ENCODE measurements around the gene MARCO. TPM values are rescaled to one million over a fixed set of nuclear protein-coding genes. Genes with fewer than 3 reads are reported as not detected.
"Not testable (repeated sequence)": the region's sequence is repeated elsewhere in the genome, so short reads cannot be mapped to it uniquely, and the experiment has no call there.

The MARCO gene
- total RNA-seq, 3 donors from 2014 or later, result 0.22 to 0.56 TPM; not detected in 1

DNA sequence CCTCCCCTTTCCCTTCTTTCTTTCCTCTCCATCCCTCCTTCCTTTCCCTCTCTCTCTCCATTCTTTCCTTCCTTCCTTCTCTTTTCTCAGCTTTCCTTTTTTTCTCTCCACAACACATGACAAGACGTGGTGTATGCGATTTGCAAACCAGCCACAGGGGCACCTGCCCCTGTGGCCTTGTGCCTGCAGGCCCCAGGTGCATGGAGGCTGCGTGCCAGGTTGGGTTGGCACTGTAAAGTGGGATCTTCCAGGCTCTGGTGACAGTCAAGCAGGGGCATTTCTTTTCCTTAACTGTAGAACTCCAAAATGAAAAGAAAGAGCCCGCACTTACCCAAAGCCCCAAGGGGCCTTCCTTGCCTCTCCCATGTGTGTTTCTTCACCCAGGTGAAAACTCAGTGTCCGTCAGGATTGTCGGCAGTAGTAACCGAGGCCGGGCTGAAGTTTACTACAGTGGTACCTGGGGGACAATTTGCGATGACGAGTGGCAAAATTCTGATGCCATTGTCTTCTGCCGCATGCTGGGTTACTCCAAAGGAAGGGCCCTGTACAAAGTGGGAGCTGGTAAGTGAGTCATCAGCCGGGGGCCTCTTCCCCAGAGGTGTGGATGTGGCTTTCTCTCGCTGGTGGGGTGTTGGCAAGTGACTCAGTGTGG is 50.9 kb downstream of the MARCO start:
- Mint-ChIP-seq H3K27me3 (ENCODE audit: low read depth) (peaks cover 2% of the 10 kb centered on the region), H3K36me3 (ENCODE audit: insufficient read depth) (no peaks in the 10 kb centered on the region), H3K4me3 (no peak overlapping the region), H3K9me3 (no peaks in the 10 kb centered on the region), H3K4me1 (ENCODE audit: low read depth) (peaks cover 4% of the 10 kb centered on the region)
- no peak for DNase-seq
- peak; percentile 67 to 75 for ATAC-seq

DNA sequence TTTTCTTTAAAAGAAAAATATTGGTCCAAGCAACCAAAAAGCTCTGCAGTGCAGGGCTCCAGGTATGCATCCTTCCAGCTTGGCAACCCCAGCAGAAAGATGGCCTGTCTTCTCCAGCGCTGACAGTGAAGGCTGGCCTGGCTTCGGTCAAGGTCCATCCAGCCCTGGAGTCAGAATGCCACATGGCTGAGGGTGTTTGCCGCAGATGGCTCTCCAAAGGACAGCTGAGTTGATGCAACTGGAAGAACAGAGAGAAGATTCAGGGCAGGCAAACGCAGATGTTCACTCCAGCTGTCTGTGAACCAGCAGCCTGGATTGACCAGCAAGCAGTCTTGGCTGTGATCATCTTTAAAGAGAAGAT is 51.4 kb downstream of the MARCO start:
- H3K4me3 Mint-ChIP-seq, result no peak overlapping the region
- peaks cover 2% of the 10 kb centered on the region for H3K27me3 Mint-ChIP-seq (ENCODE audit: low read depth)
- no peaks in the 10 kb centered on the region for H3K9me3 Mint-ChIP-seq
- ATAC-seq, result no peak
- H3K4me1 Mint-ChIP-seq (ENCODE audit: low read depth), result peaks cover 4% of the 10 kb centered on the region
- no peaks in the 10 kb centered on the region for H3K36me3 Mint-ChIP-seq (ENCODE audit: insufficient read depth)
- no peak for DNase-seq

- DNase-seq (no peak), ATAC-seq (no peak)
- Mint-ChIP-seq H3K36me3 (ENCODE audit: insufficient read depth) (no peaks in the 10 kb centered on the region), H3K4me1 (ENCODE audit: low read depth) (peaks cover 4% of the 10 kb centered on the region), H3K9me3 (no peaks in the 10 kb centered on the region), H3K4me3 (no peak overlapping the region), H3K27me3 (ENCODE audit: low read depth) (no peaks in the 10 kb centered on the region)
Measured at GRCh38 chr2:118994172-118994700, 52.2 kb downstream of the MARCO start.

DNA sequence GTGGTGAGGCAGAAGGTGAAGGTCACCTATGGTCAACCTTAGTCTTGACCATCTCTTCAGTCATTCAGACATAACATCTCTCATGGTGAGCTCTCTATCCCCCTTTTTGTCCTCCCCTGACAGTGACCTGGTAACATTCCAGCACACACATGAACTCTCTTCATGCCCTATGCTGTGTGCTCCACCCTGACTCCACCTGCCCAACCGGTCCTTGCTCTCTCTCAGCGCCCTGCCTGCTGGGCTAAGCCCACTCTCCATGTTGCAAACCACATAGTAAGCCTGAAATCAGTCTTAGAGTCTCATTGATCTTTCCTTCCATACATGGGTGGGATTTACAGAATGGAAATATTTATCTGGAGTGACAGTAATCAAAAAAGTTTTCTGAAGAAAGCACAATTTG is 52.8 kb downstream of the MARCO start:
- peaks cover 4% of the 10 kb centered on the region for H3K4me1 Mint-ChIP-seq (ENCODE audit: low read depth)
- H3K36me3 Mint-ChIP-seq (ENCODE audit: insufficient read depth), result no peaks in the 10 kb centered on the region
- no peak for ATAC-seq
- H3K4me3 Mint-ChIP-seq, result no peak overlapping the region
- no peaks in the 10 kb centered on the region for H3K9me3 Mint-ChIP-seq
- no peak for DNase-seq
- H3K27me3 Mint-ChIP-seq (ENCODE audit: low read depth), result no peaks in the 10 kb centered on the region

GRCh38 chr2:119003856-119004255 is 61.9 kb downstream of the MARCO start:
- H3K4me3 Mint-ChIP-seq; DNase-seq; H3K27me3 Mint-ChIP-seq (ENCODE audit: low read depth); H3K36me3 Mint-ChIP-seq (ENCODE audit: insufficient read depth); H3K4me1 Mint-ChIP-seq (ENCODE audit: low read depth); ATAC-seq; H3K9me3 Mint-ChIP-seq: not testable (repeated sequence)

DNA sequence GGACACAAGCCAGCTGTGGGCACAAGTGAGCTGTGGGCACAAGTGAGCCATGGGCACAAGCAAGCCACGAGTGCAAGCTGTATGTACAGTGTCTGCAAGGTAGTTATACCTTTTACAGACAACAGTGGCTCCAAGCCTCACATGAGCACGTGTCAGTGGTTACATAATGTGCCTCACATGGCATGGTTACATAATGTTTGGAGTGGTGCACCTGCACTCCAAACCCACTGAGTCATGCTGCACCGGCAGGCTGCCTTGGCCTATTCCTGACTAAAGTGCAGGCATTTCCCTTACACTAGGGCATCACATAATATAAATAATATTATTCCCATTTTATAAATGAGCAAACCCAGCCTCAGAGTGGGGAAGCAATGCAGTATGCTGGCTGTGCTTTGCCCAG is 62.6 kb downstream of the MARCO start:
- ATAC-seq, result no peak
- H3K36me3 Mint-ChIP-seq (ENCODE audit: insufficient read depth), result no peaks in the 10 kb centered on the region

GRCh38 chr2:119005051-119005450 is 63.1 kb downstream of the MARCO start:
- peaks cover 10% of the 10 kb centered on the region for H3K27me3 Mint-ChIP-seq (ENCODE audit: low read depth)
- no peaks in the 10 kb centered on the region for H3K4me1 Mint-ChIP-seq (ENCODE audit: low read depth)
- DNase-seq, result no peak
- H3K9me3 Mint-ChIP-seq, result peaks cover 3% of the 10 kb centered on the region
- no peaks in the 10 kb centered on the region for H3K36me3 Mint-ChIP-seq (ENCODE audit: insufficient read depth)
- no peak for ATAC-seq
- no peak overlapping the region for H3K4me3 Mint-ChIP-seq

More for the DNA sequence above, 62.6 kb downstream of the MARCO start:
- Mint-ChIP-seq H3K27me3 (ENCODE audit: low read depth) (peaks cover 6% of the 10 kb centered on the region), H3K9me3 (peaks cover 3% of the 10 kb centered on the region), H3K4me1 (ENCODE audit: low read depth) (no peaks in the 10 kb centered on the region), H3K4me3 (no peak overlapping the region)
- no peak for DNase-seq

- peaks cover 3% of the 10 kb centered on the region for H3K9me3 Mint-ChIP-seq
- DNase-seq, result no peak
- H3K4me3 Mint-ChIP-seq, result no peak overlapping the region
- H3K36me3 Mint-ChIP-seq (ENCODE audit: insufficient read depth), result no peaks in the 10 kb centered on the region
- peaks cover 12% of the 10 kb centered on the region for H3K27me3 Mint-ChIP-seq (ENCODE audit: low read depth)
- ATAC-seq, result no peak
- no peaks in the 10 kb centered on the region for H3K4me1 Mint-ChIP-seq (ENCODE audit: low read depth)
Measured at GRCh38 chr2:119005555-119005954, 63.6 kb downstream of the MARCO start.

DNA sequence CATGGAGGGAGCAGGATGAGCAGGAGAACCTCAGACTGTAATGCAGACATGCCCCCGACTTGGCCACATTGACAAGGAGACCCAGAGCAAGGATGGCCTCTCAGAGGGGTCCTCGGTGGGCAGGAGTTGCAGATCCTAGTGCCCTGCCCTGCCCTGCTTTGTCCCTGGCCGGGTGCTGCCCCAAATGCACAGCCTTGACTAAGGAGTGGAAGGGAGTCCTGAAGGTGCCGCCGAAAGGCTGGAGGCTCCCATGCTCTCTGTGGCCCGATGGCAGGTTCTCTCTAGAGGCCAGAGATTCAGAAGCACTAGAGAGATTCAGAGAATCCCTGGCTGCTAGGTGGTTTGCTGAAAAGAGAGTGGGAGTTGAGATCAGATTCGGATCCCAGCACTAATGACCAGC is 64.4 kb downstream of the MARCO start:
- no peak overlapping the region for H3K4me3 Mint-ChIP-seq
- peaks cover 19% of the 10 kb centered on the region for H3K27me3 Mint-ChIP-seq (ENCODE audit: low read depth)
- no peak for DNase-seq
- H3K4me1 Mint-ChIP-seq (ENCODE audit: low read depth), result no peaks in the 10 kb centered on the region
- no peak for ATAC-seq
- H3K9me3 Mint-ChIP-seq, result peaks cover 3% of the 10 kb centered on the region
- no peaks in the 10 kb centered on the region for H3K36me3 Mint-ChIP-seq (ENCODE audit: insufficient read depth)

- H3K9me3 Mint-ChIP-seq, result peaks cover under 1% of the 10 kb centered on the region
- H3K4me3 Mint-ChIP-seq, result no peak overlapping the region
- no peaks in the 10 kb centered on the region for H3K36me3 Mint-ChIP-seq (ENCODE audit: insufficient read depth)
- no peak for DNase-seq
- ATAC-seq, result no peak
- H3K4me1 Mint-ChIP-seq (ENCODE audit: low read depth), result no peaks in the 10 kb centered on the region
- H3K27me3 Mint-ChIP-seq (ENCODE audit: low read depth), result peaks cover 23% of the 10 kb centered on the region
Measured at GRCh38 chr2:119008108-119008507, 66.1 kb downstream of the MARCO start.

DNA sequence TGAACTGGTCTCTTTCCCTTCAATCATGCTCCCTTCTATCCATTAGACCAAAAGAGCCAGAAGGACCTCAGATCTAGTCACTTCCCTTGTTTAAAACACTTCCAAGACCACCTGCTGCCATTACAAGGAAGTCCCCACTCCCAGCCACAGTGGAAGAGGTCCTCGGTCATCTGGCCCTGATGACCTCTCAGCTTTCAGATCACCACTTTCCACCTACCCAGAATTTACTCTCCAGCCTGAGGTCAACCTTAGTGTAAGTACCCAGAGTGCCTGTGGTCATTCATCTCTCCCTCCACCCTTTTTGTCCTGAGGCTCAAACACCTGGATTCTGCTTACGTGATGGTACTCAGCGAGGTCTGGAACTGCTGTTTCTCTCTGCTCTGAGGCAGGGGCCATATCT is 67.1 kb downstream of the MARCO start:
- DNase-seq (no peak), ATAC-seq (no peak)
- no peaks in the 10 kb centered on the region for H3K4me1 Mint-ChIP-seq (ENCODE audit: low read depth)

DNA sequence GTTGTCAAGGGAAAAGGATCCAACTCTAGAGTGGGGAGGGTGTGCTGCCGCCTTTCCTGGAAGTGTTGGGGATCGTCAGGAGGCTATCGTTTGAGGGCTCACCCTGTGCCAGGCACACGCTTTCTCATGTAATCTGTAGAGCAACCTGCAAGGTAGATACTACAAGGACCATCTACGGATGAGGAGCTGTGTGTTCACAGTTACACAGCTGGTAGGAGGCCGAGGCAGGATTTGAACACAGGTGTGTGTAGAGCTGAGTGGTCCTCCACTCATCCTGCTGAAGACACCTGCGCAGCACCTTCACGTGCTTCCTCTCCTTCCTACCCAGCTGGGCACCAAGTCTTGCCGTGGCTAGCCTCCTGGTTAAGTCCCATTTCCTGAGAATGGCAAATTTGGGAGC is 68.3 kb downstream of the MARCO start:
- Mint-ChIP-seq H3K36me3 (ENCODE audit: insufficient read depth) (no peaks in the 10 kb centered on the region), H3K4me3 (no peak overlapping the region), H3K9me3 (no peaks in the 10 kb centered on the region), H3K27me3 (ENCODE audit: low read depth) (peaks cover 23% of the 10 kb centered on the region), H3K4me1 (ENCODE audit: low read depth) (no peaks in the 10 kb centered on the region)
- ATAC-seq, result no peak
- DNase-seq, result no peak

More for the DNA sequence above, 67.1 kb downstream of the MARCO start:
- Mint-ChIP-seq H3K9me3 (no peaks in the 10 kb centered on the region), H3K27me3 (ENCODE audit: low read depth) (peaks cover 23% of the 10 kb centered on the region), H3K4me3 (no peak overlapping the region), H3K36me3 (ENCODE audit: insufficient read depth) (no peaks in the 10 kb centered on the region)

- ATAC-seq (peak in 1 of 2 donors; percentile 32), DNase-seq (no peak)
- Mint-ChIP-seq H3K36me3 (ENCODE audit: insufficient read depth) (no peaks in the 10 kb centered on the region), H3K9me3 (no peaks in the 10 kb centered on the region), H3K4me1 (ENCODE audit: low read depth) (no peaks in the 10 kb centered on the region), H3K4me3 (no peak overlapping the region), H3K27me3 (ENCODE audit: low read depth) (peaks cover 23% of the 10 kb centered on the region)
Measured at GRCh38 chr2:119011162-119011909, 69.3 kb downstream of the MARCO start.

DNA sequence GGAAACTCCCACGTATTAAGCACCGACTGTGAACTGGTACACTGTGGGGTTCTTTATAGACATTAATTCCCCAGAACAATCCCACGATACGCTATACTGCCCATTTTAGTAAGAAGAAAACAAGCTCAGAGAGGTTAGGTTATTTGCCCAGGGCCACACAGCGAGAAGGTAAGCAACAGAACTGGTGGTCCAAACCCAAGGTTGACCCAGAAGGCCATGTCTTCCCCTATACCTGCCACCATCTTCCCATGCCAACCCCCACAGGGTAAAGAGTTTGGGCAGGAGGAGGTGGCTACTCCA is 69.9 kb downstream of the MARCO start:
- ATAC-seq, result no peak
- Mint-ChIP-seq H3K4me3 (no peak overlapping the region), H3K36me3 (ENCODE audit: insufficient read depth) (no peaks in the 10 kb centered on the region), H3K9me3 (no peaks in the 10 kb centered on the region), H3K4me1 (ENCODE audit: low read depth) (no peaks in the 10 kb centered on the region), H3K27me3 (ENCODE audit: low read depth) (peaks cover 24% of the 10 kb centered on the region)
- no peak for DNase-seq
